Measurements from ENCODE around the gene IGSF21.

IGSF21 gene

DNA sequence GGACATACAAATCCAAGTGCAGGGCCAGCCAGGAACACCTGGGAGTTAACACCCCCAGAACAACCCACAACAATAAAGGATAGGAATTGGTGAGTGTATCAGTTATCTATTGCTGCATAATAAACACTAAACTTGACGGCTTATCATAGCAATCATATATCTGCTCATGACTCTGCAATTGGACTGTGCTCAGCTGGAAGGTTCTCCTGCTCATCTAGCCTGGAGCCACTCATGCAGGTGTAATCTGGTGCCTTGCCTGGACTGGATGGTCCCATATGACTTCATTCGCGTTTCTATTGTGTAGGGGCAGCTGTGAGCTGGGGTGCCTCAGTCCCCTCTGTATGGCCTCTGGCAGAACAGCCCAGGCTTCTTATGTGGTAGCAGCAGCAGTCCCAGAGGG, 296.9 kb downstream of the IGSF21 start:
- no peak for ATAC-seq
- TF ChIP-seq ZFP30 (CRISPR knock-in tag; IDR thresholded peaks at IDR 0.05) = no peak
- TF ChIP-seq ZC3H10 (CRISPR knock-in tag; IDR thresholded peaks at IDR 0.05) = no peak
- no peak for TF ChIP-seq CREB5 (CRISPR knock-in tag; IDR thresholded peaks at IDR 0.05; ENCODE audit: low read depth)
- no peak for TF ChIP-seq OSR1 (CRISPR knock-in tag; IDR thresholded peaks at IDR 0.05)
- TF ChIP-seq ZNF70 (CRISPR knock-in tag; IDR thresholded peaks at IDR 0.05) = no peak
- no peak for TF ChIP-seq CSDC2 (CRISPR knock-in tag; IDR thresholded peaks at IDR 0.05)
- TF ChIP-seq RARB (CRISPR knock-in tag; IDR thresholded peaks at IDR 0.05) = no peak
- TF ChIP-seq, protein P1, sequence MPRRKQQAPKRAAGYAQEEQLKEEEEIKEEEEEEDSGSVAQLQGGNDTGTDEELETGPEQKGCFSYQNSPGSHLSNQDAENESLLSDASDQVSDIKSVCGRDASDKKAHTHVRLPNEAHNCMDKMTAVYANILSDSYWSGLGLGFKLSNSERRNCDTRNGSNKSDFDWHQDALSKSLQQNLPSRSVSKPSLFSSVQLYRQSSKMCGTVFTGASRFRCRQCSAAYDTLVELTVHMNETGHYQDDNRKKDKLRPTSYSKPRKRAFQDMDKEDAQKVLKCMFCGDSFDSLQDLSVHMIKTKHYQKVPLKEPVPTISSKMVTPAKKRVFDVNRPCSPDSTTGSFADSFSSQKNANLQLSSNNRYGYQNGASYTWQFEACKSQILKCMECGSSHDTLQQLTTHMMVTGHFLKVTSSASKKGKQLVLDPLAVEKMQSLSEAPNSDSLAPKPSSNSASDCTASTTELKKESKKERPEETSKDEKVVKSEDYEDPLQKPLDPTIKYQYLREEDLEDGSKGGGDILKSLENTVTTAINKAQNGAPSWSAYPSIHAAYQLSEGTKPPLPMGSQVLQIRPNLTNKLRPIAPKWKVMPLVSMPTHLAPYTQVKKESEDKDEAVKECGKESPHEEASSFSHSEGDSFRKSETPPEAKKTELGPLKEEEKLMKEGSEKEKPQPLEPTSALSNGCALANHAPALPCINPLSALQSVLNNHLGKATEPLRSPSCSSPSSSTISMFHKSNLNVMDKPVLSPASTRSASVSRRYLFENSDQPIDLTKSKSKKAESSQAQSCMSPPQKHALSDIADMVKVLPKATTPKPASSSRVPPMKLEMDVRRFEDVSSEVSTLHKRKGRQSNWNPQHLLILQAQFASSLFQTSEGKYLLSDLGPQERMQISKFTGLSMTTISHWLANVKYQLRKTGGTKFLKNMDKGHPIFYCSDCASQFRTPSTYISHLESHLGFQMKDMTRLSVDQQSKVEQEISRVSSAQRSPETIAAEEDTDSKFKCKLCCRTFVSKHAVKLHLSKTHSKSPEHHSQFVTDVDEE (CRISPR knock-in tag; IDR thresholded peaks at IDR 0.05) = no peak
- no peak for TF ChIP-seq ESRRG (CRISPR knock-in tag; IDR thresholded peaks at IDR 0.05)
- TF ChIP-seq ZNF565 (CRISPR knock-in tag; conservative IDR thresholded peaks at IDR 0.05; ENCODE audit: low read depth) = no peak
- TF ChIP-seq TCF4 (CRISPR knock-in tag; IDR thresholded peaks at IDR 0.05; ENCODE audit: borderline replicate concordance) = no peak
- no peak for TF ChIP-seq PPARA (CRISPR knock-in tag; IDR thresholded peaks at IDR 0.05; ENCODE audit: borderline replicate concordance)
- TF ChIP-seq GLIS3 (CRISPR knock-in tag; IDR thresholded peaks at IDR 0.05) = no peak
- no peak for TF ChIP-seq ZFP3 (CRISPR knock-in tag; IDR thresholded peaks at IDR 0.05)
- TF ChIP-seq ZNF8 (CRISPR knock-in tag; IDR thresholded peaks at IDR 0.05) = no peak
- TF ChIP-seq, protein P2, sequence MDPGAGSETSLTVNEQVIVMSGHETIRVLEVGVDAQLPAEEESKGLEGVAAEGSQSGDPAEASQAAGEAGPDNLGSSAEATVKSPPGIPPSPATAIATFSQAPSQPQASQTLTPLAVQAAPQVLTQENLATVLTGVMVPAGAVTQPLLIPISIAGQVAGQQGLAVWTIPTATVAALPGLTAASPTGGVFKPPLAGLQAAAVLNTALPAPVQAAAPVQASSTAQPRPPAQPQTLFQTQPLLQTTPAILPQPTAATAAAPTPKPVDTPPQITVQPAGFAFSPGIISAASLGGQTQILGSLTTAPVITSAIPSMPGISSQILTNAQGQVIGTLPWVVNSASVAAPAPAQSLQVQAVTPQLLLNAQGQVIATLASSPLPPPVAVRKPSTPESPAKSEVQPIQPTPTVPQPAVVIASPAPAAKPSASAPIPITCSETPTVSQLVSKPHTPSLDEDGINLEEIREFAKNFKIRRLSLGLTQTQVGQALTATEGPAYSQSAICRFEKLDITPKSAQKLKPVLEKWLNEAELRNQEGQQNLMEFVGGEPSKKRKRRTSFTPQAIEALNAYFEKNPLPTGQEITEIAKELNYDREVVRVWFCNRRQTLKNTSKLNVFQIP (CRISPR knock-in tag; IDR thresholded peaks at IDR 0.05; ENCODE audit: borderline replicate concordance, low read depth) = no peak
- TF ChIP-seq SNAI2 (CRISPR knock-in tag; IDR thresholded peaks at IDR 0.05) = no peak
- no peak for TF ChIP-seq ARNTL (CRISPR knock-in tag; IDR thresholded peaks at IDR 0.05; ENCODE audit: borderline replicate concordance, low read depth)
- no peak for TF ChIP-seq PATZ1 (CRISPR knock-in tag; IDR thresholded peaks at IDR 0.05; ENCODE audit: borderline replicate concordance)
- no peak for TF ChIP-seq TOX (CRISPR knock-in tag; IDR thresholded peaks at IDR 0.05; ENCODE audit: borderline replicate concordance)

DNA sequence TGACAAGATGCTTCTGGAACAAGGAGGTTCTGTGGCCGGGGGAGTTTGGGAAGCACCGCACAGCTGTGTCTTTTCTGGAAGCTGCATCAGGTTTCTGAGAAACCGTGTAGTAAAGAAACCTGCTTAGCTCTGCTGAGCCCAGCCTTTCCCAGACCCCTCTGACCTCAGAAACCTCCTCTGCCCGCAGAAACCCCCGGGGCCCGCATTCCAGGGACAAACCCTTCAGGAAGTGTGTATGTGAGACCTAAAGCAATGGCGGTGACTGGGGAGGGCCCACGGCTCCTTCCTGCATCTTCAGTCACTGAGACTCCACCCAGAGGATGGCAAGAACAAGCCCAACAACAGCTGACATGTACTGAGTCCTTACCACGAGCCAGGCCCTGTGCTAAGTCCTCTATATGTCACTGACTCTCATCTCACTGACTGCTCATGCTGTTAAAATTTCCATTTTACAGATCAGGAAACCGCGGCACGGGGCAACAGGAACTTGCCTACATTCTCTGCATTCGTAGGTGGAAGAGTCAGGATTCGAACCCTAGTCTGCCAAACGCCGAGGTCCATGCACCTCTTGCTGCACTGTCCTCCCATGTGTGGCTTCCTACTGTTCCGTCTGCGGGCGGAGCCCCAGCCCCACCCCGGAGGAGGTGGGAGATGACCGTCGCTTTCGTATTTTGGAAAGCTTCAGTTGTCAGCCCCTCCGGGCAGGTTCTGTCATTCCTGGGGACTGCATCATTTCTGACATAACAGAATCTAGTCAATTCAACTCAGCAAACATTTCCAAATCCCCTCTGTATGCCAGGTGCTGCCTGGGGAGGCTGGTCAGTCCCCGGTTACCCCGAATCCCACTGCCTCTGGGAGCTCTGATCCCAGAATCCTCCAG, 299.8 kb downstream of the IGSF21 start:
- no peak for ATAC-seq
- TF ChIP-seq TOX (CRISPR knock-in tag; IDR thresholded peaks at IDR 0.05; ENCODE audit: borderline replicate concordance) (no peak), PATZ1 (CRISPR knock-in tag; IDR thresholded peaks at IDR 0.05; ENCODE audit: borderline replicate concordance) (no peak), BACH2 (CRISPR knock-in tag; IDR thresholded peaks at IDR 0.05; ENCODE audit: borderline replicate concordance) (no peak), ISL1 (CRISPR knock-in tag; IDR thresholded peaks at IDR 0.05) (no peak), CREB5 (CRISPR knock-in tag; IDR thresholded peaks at IDR 0.05; ENCODE audit: low read depth) (no peak), ARNTL (CRISPR knock-in tag; IDR thresholded peaks at IDR 0.05; ENCODE audit: borderline replicate concordance, low read depth) (no peak), ZFP30 (CRISPR knock-in tag; IDR thresholded peaks at IDR 0.05) (no peak), ZFP3 (CRISPR knock-in tag; IDR thresholded peaks at IDR 0.05) (no peak), TCF4 (CRISPR knock-in tag; IDR thresholded peaks at IDR 0.05; ENCODE audit: borderline replicate concordance) (no peak), ZNF70 (CRISPR knock-in tag; IDR thresholded peaks at IDR 0.05) (no peak), ZNF565 (CRISPR knock-in tag; conservative IDR thresholded peaks at IDR 0.05; ENCODE audit: low read depth) (no peak), SNAI2 (CRISPR knock-in tag; IDR thresholded peaks at IDR 0.05) (no peak), PPARA (CRISPR knock-in tag; IDR thresholded peaks at IDR 0.05; ENCODE audit: borderline replicate concordance) (no peak)
- TF ChIP-seq, protein P1 (CRISPR knock-in tag; IDR thresholded peaks at IDR 0.05) = no peak

Measured in SK-N-SH treated with all-trans-retinoic acid at 6 μM for 48 hours (cell line).